ENCODE measurements around the gene SASH3.

SASH3 gene

DNA sequence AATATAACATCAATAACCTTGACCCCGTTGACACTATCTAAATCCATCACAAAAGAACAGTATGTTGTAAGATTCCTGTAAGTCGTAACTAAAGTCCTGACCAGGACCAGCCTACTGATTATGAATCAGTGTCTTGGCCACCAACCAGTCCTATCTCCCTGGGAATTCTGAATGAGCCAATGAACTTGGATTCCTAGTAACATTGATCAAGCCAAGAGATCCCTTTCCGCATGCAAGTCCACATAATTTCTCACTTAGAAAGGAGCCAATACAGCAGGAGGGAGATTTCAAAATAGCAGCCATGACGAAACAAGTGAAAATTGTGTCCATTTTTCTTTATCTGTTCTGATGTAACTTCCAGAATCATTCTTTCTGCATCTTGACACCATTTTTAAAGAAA is 31.4 kb upstream of the SASH3 start:
- no peak for TF ChIP-seq CTCF (IDR thresholded peaks at IDR 0.05; ENCODE audit: extremely low read depth, missing control alignments)
- no peak for DNase-seq (ENCODE audit: low spot score)

DNA sequence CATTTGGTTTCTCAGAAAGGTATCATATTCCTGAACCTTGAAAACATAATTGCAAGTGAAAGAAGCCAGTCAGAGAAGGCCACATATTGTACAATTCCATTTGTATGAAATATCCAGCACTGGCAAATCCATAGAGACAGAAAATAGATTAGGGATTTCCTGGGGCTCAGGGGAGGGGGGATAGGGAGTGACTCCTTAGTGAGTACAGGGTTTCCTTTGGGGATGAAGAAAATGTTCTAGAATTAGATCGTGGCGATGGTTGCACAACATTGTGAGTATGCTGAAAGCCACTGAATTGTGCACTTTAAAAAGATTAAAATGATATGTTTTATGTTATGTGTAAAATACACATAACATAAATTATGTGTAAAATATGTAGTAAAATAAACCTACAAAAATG is 30.7 kb upstream of the SASH3 start:
- no peak for TF ChIP-seq CTCF (IDR thresholded peaks at IDR 0.05; ENCODE audit: extremely low read depth, missing control alignments)
- DNase-seq (ENCODE audit: low spot score), result no peak

- DNase-seq (ENCODE audit: low spot score), result no peak
- no peak for TF ChIP-seq CTCF (IDR thresholded peaks at IDR 0.05; ENCODE audit: extremely low read depth, missing control alignments)
Measured at GRCh38 chrX:129750971-129751370, 28.8 kb upstream of the SASH3 start.

DNA sequence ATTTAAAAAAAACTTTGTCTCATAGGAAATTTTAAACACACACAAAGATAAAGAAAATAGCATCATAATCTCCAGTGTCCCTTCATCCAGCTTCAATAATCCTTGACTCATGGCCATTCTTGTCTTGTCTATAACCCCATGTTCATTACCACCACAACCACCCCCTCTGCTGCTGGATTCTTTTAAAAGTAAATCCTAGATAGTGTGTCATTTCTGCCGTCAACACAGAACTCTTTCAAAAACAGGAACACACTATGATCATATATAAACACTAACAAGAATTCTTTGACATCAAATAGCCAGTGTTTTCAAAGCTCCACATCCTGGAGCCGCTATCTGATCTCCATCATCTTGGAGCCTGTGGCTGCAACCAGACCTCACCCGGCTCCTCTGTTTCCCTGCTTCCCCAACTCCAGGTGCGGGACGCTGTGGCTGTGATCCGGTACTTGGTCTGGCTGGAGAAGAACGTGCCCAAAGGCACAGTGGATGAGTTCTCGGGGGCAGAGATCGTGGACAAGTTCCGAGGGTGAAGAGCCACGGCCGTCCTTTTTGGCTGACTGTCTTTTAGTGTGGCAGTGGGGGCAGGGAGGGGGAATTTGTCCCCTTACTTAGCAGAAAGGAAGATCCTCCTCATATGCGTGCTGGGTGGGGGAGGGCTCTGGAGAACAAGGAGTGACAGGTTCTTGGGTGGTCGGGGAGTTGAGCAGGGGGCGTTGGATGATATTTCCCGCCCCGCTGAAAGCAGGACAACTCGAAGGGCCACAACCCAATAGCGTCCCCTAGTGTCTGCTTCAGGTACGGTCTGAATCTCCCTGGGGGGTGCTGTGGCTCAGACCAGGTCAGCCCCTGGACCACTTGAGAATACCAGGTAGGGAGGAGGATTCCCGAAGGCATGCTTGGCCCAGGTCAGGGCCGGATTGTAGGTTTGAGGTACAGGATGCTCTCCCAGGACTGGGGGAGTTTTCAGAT is 25.4 kb upstream of the SASH3 start:
- TF ChIP-seq CTCF (IDR thresholded peaks at IDR 0.05; ENCODE audit: extremely low read depth, missing control alignments), result no peak
- DNase-seq (ENCODE audit: low spot score), result no peak

- no peak for TF ChIP-seq CTCF (IDR thresholded peaks at IDR 0.05; ENCODE audit: extremely low read depth, missing control alignments)
- no peak for DNase-seq (ENCODE audit: low spot score)
Measured at GRCh38 chrX:129755779-129756650, 23.7 kb upstream of the SASH3 start.

DNA sequence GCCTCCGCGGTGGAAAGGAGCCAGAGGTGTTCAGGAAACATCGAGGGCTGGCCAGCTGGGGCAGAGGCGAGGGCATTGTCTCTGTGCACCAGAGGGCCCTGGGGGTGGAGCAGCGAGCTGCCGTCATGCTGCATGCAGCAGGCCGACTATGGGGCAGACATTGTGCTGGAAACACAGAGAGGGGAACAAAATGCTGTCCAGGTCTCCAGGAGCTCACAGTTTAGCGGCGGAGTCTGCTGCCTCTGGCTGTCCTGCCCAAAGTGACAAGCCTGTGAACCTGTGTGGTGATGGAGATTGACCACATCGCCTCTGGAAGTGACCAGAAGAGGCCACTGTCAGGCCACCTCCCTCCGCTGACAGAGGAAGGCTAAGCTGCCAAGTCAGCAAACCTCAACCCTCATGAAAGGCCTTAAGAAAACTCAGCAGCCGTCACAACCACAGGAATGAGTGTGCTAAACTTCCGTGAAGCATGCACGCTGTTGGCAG is 20.1 kb upstream of the SASH3 start:
- DNase-seq (ENCODE audit: low spot score), result no peak
- no peak for TF ChIP-seq CTCF (IDR thresholded peaks at IDR 0.05; ENCODE audit: extremely low read depth, missing control alignments)

- DNase-seq (ENCODE audit: low spot score), result no peak
- no peak for TF ChIP-seq CTCF (IDR thresholded peaks at IDR 0.05; ENCODE audit: extremely low read depth, missing control alignments)
Measured at GRCh38 chrX:129760155-129760554, 19.6 kb upstream of the SASH3 start.
